Stimulated activated CD8-positive, alpha-beta memory T cell treated with anti-CD3 and anti-CD28 coated beads, Interleukin-15, amount 100 ng/mL, for 4 hours (primary cell): ENCODE data around the gene MOCOS.
"Not testable (repeated sequence)": the region's sequence is repeated elsewhere in the genome, so short reads cannot be mapped to it uniquely, and the experiment has no call there.

ENCODE experiments used
- DNase-seq, 2 donors: peaks; one replicate each; pipeline ENCODE4 v3.0.0-alpha.2; 2020; ENCODE audit warnings: low read depth in 2 of 2

MOCOS gene, protein sequence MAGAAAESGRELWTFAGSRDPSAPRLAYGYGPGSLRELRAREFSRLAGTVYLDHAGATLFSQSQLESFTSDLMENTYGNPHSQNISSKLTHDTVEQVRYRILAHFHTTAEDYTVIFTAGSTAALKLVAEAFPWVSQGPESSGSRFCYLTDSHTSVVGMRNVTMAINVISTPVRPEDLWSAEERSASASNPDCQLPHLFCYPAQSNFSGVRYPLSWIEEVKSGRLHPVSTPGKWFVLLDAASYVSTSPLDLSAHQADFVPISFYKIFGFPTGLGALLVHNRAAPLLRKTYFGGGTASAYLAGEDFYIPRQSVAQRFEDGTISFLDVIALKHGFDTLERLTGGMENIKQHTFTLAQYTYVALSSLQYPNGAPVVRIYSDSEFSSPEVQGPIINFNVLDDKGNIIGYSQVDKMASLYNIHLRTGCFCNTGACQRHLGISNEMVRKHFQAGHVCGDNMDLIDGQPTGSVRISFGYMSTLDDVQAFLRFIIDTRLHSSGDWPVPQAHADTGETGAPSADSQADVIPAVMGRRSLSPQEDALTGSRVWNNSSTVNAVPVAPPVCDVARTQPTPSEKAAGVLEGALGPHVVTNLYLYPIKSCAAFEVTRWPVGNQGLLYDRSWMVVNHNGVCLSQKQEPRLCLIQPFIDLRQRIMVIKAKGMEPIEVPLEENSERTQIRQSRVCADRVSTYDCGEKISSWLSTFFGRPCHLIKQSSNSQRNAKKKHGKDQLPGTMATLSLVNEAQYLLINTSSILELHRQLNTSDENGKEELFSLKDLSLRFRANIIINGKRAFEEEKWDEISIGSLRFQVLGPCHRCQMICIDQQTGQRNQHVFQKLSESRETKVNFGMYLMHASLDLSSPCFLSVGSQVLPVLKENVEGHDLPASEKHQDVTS

GRCh38 chr18:36187193-36187825 is at the start of gene MOCOS:
Gene MOCOS, plus strand, starts transcription at chr18:36187497. Its CDS starts 43 bp downstream, at chr18:36187540.
- DNase-seq = peak; percentile 3 to 16

DNA sequence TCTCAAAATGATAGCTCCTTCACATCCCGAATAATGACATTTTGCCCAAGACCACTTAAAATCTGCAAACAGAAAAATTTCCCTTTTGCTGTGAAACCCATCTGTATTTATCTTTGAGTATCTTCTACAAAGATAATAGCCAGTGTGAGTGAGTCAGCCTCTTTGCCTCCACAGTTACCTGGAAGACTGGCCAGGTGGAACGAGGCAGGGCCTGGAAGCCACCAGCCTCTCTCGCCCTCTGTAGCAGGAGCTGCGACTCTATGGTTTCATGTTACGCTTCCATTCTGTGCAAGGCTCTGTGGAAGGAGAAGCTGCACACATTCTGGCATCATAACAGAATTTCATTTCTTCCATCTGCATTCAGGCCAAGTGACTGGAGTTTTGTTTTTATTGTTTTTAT is 48.1 kb upstream of the MOCOS start:
- no peak for DNase-seq

- DNase-seq = no peak
These were observed 45.7 kb upstream of the MOCOS start for GRCh38 chr18:36141576-36141975.

- DNase-seq = no peak
These were observed 44.5 kb upstream of the MOCOS start for GRCh38 chr18:36142751-36143150.

GRCh38 chr18:36143391-36143790 is 43.9 kb upstream of the MOCOS start:
- DNase-seq = no peak

- DNase-seq = no peak
These were observed 37.6 kb upstream of the MOCOS start for GRCh38 chr18:36149514-36150289.

DNA sequence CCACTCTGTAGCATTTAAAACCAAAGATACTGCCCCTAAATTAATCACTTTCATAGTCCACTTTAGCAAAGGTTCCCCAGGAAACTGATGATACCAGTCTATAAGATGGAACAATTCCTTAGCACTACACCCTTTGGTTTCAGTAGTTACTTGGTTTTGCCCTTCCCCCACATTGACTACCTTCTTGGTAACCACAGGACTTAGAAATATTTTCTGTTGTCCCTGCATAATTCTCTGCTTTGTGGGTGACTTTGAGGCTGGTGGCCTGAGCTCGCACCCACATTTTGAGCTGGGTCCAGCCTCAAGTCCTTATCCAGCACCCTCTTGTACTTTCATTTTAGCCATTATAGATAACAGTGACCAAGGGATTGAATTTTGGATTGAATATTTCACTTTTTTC is 34.5 kb upstream of the MOCOS start:
- DNase-seq = no peak

- DNase-seq = no peak
These were observed 34.1 kb upstream of the MOCOS start for GRCh38 chr18:36153203-36153602.

DNA sequence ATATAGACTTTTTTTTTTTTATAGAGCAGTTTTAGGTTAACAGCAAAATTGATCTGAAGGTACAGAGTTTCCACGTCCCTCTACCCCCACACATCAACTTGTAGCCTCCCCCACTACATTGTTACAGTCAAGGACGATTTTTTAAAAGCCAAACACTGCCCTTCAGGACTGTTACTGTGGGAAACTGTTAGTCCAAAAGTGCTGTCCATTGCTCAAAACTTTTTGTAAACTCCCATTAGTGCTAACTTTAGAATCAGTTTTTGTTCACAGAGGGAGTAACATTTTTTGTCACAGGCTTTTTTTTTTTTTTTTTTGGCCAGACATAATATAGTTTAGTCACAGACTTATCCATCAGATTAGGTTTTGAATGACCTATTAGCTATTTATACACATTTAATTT is 33.5 kb upstream of the MOCOS start:
- DNase-seq = no peak

- no peak for DNase-seq
These were observed 31.2 kb upstream of the MOCOS start for GRCh38 chr18:36155851-36156757.

DNA sequence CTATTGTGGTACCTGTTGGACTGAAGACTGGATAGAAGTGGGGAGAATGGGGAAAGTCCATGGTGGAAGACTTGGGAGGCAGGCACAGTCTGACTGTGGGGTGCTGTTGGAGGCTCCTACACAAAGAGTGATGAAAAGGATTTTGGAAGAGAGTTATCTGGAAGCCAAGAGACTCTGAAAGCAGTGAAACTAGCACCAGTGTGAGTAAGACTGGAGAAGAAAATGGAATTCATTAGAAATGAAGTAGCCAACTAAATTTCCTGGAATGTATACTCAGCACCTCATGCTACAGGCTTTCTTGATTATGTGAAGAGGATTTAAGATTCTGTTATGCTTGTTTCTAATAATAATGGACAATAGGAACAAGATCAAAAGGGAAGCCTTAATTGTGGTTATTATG is 29.9 kb upstream of the MOCOS start:
- DNase-seq = no peak

DNA sequence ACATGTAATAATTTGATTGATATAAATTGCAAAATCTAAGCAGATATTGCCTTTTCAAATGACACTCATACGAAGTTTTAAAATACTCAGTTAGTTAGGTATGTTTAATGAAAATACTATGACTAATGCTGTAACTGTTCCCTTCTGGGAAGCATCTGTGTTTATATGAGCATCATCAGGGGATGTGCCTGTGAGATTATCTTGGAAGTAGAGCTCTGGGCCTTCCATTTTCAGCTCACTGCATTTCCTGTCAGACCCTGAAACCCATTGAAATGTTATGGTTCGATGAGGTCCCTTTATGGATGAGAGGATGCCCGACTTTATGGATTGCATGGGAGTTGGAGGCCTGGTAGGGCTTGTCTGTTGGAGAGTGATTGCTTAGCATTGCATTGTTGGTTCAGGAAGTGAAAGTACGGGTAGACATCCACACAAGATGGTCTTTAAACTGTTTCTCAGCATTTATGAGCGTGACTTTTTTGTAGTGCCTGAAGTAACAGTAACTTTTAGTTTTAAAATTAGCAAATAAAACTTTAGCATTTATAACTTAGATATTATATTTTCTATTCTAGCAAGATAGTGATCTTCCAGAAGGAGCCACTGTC is 28.9 kb upstream of the MOCOS start:
- DNase-seq = no peak

DNA sequence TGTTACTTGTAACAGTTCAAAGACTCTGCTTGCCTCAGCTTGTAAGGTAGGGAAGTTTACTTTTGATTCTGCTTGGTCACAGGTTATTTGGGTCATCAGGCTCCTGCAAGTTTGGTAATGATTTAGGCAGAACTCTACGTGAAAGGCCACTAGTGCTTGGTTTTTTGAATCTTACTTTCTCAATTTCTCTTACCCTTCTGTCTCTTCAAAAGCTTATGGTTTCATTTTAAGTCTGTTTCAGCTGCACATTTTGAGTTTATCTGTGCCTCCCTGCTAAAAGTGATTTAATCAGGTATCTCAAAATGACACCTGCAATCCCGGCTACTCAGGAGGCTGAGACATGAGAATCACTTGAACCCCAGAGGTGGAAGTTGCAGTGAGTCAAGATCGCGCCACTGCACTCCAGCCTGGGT is 26.3 kb upstream of the MOCOS start:
- no peak for DNase-seq

GRCh38 chr18:36162981-36163380 is 24.3 kb upstream of the MOCOS start:
- DNase-seq = no peak

GRCh38 chr18:36167692-36168218 is 19.5 kb upstream of the MOCOS start:
- DNase-seq = no peak

DNA sequence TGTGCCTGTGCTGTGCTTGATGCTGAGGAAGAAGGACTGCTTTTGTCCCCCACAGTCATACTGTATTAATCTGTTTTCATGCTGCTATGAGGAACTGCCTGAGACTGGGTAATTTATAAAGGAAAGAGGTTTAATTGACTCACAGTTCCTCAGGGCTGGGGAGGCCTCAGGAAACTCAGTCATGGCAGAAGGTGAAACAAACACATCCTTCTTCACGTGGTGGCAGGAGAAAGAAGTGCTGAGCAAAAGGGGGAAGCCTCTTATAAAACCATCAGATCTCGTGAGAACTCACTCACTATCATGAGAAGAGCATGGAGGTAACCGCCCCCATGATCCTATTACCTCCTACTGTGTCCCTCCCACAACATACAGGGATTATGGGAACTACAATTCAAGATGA is 19.0 kb upstream of the MOCOS start:
- not testable (repeated sequence) for DNase-seq

DNA sequence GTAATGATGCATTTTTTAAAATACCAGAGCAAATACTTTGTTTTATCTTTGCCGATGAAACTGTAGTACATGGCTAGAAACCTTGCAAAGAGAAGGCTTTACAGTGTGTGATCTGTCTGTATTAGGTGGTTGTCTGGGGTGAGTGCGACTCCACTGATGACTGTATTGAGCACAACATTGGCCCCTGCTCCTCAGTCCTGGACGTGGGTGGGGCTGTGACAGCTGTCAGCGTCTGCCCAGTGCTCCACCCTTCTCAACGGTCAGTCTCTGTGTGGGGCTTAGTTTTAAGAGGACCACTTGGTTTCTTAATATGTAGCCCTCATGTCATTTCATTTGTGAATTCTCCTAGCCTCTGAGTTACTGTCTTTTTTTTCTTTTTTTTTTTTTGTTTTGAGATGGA is 17.4 kb upstream of the MOCOS start:
- DNase-seq = no peak

GRCh38 chr18:36175481-36175880 is 11.8 kb upstream of the MOCOS start:
- no peak for DNase-seq

DNA sequence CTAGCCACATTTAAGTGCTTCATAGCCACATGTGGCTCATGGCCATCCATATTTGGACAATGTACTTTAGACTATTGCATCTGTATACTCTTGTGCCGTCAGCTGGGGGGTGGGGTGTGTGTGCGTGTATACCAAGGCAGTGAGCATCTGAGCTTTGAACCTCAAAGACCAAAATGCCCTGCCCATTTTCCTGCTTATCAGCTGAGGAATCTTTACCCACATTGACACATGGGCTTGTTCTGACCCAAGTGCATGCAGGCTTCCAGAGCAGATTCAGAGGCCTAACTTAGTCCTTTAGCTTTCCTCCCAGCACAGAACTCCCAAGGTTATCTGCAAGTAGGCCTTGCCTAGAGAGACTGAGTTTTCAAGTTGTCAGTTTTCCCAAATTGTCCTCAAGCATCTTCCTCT is 11.1 kb upstream of the MOCOS start:
- DNase-seq = no peak

GRCh38 chr18:36176711-36177110 is 10.6 kb upstream of the MOCOS start:
- no peak for DNase-seq
